ENCODE measurements around the gene TFPI2. TPM values are rescaled to one million over a fixed set of nuclear protein-coding genes. Genes with fewer than 3 reads are reported as not detected.

TFPI2 gene
- total RNA-seq, 1 donor from 2014 or later = 7.1 TPM

DNA sequence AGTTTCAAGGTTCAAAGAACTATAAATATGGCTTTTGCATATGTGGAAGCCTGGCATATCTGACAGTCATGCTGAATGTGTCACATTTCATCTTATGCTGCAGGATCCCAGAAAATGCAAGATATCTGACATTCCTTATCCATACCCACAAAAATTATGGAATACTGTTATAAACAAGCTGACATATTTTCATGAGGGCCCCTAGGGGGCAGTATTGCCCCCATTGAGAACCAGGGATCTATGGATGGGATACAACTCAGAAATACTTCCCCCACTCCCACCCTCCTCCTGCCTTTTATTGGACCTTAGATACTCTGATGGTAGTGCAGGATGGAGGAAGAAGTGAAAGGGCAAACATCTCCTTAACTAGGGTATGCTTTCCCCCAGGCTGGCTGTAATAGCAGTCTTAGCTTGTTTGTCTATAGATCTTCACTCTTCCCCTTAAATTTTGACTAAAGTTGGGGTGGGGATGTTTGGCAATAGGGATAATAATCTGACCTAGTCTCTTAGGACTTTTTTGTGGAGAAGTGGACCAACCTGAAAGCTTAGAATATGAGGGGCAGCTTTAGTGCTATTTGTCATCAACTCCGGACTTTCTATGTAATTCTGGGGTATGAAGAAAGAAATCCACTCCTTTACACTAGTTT, 12.3 kb upstream of the TFPI2 start:
- Histone ChIP-seq H3K27ac (no peak overlapping the region), H3K27me3 (no peaks in the 10 kb centered on the region), H3K9me3 (no peaks in the 10 kb centered on the region), H3K36me3 (no peaks in the 10 kb centered on the region), H3K4me1 (no peaks in the 10 kb centered on the region), H3K4me3 (no peak overlapping the region)
- DNase-seq = no peak
- intact Hi-C loops (cut with DNase I) = loop anchor here (10.0 kb wide), 1 partner anchor 182 kb away; no protein-coding TSS in a partner anchor
- peak; percentile 72 for ATAC-seq
- TF ChIP-seq, protein P1, sequence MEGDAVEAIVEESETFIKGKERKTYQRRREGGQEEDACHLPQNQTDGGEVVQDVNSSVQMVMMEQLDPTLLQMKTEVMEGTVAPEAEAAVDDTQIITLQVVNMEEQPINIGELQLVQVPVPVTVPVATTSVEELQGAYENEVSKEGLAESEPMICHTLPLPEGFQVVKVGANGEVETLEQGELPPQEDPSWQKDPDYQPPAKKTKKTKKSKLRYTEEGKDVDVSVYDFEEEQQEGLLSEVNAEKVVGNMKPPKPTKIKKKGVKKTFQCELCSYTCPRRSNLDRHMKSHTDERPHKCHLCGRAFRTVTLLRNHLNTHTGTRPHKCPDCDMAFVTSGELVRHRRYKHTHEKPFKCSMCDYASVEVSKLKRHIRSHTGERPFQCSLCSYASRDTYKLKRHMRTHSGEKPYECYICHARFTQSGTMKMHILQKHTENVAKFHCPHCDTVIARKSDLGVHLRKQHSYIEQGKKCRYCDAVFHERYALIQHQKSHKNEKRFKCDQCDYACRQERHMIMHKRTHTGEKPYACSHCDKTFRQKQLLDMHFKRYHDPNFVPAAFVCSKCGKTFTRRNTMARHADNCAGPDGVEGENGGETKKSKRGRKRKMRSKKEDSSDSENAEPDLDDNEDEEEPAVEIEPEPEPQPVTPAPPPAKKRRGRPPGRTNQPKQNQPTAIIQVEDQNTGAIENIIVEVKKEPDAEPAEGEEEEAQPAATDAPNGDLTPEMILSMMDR (IDR thresholded peaks at IDR 0.05) = peak; percentile 80

DNA sequence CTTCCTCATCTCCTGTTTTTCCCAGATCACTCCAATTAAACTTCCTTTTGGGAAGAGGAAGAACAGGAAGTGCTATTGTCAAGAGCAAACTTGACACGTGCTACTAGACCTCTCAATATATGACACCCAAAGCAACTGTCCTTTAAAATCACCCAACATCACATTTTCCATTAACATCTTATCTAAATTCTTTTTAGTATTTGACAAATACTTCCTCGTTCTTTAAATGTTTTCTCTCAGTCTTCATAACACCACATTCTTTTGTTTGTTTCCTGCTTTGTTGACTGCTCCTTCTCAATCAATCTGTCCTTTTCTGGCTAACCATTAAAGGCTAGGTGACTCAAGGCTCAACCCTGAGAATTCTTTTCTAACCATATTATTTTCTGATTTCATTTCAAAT, 7.1 kb upstream of the TFPI2 start:
- TF ChIP-seq, protein P1 (IDR thresholded peaks at IDR 0.05) = no peak
- H3K36me3 ChIP-seq = no peaks in the 10 kb centered on the region
- no peaks in the 10 kb centered on the region for H3K27me3 ChIP-seq
- no peak overlapping the region for H3K4me3 ChIP-seq
- H3K27ac ChIP-seq = no peak overlapping the region
- no peaks in the 10 kb centered on the region for H3K4me1 ChIP-seq
- no peaks in the 10 kb centered on the region for H3K9me3 ChIP-seq
- intact Hi-C loops (cut with DNase I) = no loop called here
- no peak for DNase-seq
- no peak for ATAC-seq

DNA sequence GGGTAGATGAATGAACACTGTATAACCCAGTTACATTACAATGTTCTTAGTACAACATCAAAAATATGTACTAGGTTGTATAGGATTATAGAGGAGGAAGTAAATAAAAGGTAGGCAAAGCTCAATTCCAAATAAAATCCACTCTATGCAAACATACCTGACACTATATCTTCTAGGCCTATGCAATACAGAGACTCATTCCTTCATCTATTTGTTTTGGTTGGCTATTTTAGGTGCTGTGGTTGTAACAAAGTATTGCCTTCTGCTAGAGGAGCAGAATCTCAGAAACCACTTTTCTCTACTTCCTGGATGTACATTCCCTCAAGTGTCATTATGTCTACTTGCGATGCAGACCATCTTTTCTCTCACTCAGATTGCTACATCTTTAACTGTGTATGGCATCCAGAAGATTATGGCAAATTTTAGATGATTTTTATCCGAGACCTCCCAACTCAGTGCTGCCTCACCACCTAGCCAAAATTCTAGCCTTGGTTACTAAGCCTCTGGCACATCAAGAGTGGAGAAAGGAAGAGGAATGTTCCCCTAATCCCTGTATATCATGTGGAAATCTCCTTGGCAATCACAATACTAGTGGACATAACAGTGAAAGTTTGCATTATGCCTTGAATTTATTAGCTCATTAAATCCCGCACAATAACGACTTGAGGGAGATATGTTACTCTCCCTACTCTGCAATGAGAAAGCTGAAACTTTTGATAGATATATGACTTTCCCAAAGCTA, 5.5 kb upstream of the TFPI2 start:
- Histone ChIP-seq H3K9me3 (no peaks in the 10 kb centered on the region), H3K27me3 (peaks cover 5% of the 10 kb centered on the region), H3K4me1 (no peaks in the 10 kb centered on the region), H3K36me3 (no peaks in the 10 kb centered on the region), H3K27ac (no peak overlapping the region), H3K4me3 (no peak overlapping the region)
- ATAC-seq = no peak
- intact Hi-C loops (cut with DNase I) = no loop called here
- TF ChIP-seq, protein P1 (IDR thresholded peaks at IDR 0.05) = no peak
- no peak for DNase-seq

DNA sequence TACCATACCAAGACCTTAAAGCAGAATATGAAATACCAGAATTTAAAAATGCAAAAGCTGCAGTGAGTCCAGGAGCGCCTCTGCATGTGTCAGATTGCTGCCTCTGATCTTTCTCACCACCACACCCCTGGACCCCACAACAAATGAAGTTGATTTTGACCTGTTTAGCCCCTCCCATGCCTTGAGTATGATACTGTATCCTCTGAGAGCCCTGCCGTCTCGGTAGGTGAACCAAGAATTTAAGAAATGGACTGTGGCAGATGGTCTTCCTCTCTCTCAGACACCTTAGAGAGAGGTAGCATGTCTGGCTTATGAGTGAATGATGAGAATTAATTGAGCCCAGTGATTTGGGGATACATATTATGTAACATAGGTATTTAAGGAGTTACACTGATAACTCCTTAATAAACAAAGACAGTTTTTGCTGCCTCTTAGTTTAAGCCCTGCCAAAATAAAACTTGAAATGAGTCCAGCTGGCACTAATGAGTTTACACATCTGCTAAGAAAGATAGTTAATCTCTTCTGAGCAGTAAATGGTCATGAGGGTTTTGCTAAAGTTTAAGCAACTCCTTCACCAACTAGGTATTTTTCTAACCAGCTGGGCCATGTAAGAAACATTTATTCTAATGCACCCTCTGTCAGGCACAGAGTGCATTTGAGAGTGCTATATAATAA, 4.5 kb upstream of the TFPI2 start:
- no peak overlapping the region for H3K27ac ChIP-seq
- TF ChIP-seq, protein P1 (IDR thresholded peaks at IDR 0.05) = no peak
- peaks cover 14% of the 10 kb centered on the region for H3K27me3 ChIP-seq
- DNase-seq (no peak), ATAC-seq (no peak)
- intact Hi-C loops (cut with DNase I) = no loop called here
- no peak overlapping the region for H3K4me3 ChIP-seq
- H3K9me3 ChIP-seq = no peaks in the 10 kb centered on the region
- H3K36me3 ChIP-seq = no peaks in the 10 kb centered on the region
- H3K4me1 ChIP-seq = peaks cover 7% of the 10 kb centered on the region

DNA sequence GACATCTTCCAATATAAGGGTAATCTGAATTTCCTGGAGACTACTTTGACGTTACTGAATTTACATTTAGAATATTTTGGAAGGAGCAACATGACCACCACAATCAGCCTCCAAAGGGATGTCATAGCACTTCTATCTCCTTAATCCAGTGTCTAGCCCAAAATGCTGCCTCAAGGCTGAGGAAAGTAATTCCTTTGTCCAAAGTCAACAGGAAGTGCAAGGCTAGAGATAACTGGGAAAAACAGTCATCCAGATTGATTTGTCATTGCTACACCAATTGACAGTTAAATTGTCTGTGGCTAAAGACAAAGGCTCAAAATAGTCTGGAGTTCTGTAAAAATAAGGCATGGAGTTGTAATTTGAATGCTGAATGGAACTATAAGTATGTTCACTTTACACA, 3.9 kb upstream of the TFPI2 start:
- DNase-seq (no peak), ATAC-seq (no peak)
- TF ChIP-seq, protein P1 (IDR thresholded peaks at IDR 0.05) = no peak
- H3K9me3 ChIP-seq = no peaks in the 10 kb centered on the region
- H3K4me3 ChIP-seq = no peak overlapping the region
- H3K27me3 ChIP-seq = peaks cover 17% of the 10 kb centered on the region
- H3K4me1 ChIP-seq = peaks cover 9% of the 10 kb centered on the region
- no peaks in the 10 kb centered on the region for H3K36me3 ChIP-seq
- no peak overlapping the region for H3K27ac ChIP-seq
- intact Hi-C loops (cut with DNase I) = no loop called here
